ENCODE data around the gene ACIN1. TPM values are rescaled to one million over a fixed set of nuclear protein-coding genes. Genes with fewer than 3 reads are reported as not detected.

The ACIN1 gene, protein sequence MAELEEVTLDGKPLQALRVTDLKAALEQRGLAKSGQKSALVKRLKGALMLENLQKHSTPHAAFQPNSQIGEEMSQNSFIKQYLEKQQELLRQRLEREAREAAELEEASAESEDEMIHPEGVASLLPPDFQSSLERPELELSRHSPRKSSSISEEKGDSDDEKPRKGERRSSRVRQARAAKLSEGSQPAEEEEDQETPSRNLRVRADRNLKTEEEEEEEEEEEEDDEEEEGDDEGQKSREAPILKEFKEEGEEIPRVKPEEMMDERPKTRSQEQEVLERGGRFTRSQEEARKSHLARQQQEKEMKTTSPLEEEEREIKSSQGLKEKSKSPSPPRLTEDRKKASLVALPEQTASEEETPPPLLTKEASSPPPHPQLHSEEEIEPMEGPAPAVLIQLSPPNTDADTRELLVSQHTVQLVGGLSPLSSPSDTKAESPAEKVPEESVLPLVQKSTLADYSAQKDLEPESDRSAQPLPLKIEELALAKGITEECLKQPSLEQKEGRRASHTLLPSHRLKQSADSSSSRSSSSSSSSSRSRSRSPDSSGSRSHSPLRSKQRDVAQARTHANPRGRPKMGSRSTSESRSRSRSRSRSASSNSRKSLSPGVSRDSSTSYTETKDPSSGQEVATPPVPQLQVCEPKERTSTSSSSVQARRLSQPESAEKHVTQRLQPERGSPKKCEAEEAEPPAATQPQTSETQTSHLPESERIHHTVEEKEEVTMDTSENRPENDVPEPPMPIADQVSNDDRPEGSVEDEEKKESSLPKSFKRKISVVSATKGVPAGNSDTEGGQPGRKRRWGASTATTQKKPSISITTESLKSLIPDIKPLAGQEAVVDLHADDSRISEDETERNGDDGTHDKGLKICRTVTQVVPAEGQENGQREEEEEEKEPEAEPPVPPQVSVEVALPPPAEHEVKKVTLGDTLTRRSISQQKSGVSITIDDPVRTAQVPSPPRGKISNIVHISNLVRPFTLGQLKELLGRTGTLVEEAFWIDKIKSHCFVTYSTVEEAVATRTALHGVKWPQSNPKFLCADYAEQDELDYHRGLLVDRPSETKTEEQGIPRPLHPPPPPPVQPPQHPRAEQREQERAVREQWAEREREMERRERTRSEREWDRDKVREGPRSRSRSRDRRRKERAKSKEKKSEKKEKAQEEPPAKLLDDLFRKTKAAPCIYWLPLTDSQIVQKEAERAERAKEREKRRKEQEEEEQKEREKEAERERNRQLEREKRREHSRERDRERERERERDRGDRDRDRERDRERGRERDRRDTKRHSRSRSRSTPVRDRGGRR
- polyA plus RNA-seq (2014; cell fraction: cytosol; rRNA removed), result 79.3 and 83.7 TPM in 2 replicates
- polyA plus RNA-seq (2014; cell fraction: nucleus; rRNA removed), result 394 and 582 TPM in 2 replicates

DNA sequence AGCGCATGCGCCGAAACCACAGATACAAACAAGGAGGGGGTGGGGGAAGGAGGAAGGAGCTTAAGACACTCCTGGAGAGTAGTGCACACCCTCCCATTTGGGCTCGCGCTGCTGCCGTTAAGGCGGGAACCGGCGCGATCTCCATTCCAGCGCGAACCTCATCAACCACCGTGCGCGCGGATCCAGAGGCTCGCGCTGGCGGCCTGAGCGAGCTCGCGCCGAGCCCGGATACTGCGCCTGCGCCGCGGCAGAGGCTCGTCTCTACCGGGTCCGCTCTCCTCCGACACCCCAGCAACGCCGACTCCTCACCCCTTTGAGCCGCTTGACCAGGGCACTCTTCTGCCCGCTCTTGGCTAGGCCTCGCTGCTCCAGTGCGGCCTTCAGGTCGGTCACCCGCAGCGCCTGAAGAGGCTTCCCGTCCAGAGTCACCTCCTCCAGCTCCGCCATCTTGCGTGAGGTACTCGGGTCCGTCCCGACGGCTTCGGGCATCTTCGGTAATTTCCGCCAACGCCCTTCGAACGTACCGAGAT is at the start of gene ACIN1:
Gene ACIN1, minus strand, starts transcription at position 471 of the 530 bp plus-strand sequence. Its CDS starts 24 bp downstream, at position 447.
- DNase-seq (ENCODE audit: low spot score), result peak; percentile 91

DNA sequence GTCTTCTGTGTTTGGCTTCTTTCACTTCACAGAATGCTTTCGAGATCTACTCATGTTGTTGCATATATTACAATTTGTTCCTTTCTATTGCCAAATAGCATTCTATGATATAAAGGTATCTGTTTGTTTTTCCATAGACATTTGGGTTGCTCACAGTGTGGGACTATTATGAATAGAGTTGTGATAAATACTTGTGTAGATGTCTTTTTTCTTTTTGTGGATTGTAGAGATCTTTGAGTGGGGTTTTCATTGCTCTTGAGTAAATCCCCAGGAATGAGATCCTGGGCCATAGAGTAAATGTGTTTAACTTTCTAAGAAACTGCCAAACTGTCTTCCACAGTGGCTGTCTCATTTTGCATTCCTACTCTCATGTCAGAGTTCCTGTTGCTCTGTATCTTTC is 49.0 kb upstream of the ACIN1 start:
- DNase-seq (ENCODE audit: low spot score), result no peak

DNA sequence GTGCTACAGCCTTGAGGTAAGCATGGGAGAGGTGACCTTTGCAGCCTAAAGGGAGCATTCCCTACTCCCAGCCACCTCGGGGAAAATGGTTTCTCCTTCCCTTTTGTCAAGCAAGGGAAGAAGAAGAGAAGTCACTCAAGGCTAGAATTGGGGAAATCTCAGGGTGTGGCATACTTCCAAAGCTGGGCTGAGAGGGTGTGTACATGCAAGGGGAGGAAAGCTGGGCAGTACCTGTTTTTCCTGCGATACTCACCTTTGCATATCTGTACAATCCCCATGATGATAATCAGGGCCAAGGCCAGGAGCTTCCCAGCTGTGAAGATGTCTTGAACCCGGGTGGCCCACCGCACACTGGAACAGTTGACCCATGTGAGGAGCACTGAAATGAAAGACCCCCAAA is 47.9 kb upstream of the ACIN1 start:
- no peak for DNase-seq (ENCODE audit: low spot score)

DNA sequence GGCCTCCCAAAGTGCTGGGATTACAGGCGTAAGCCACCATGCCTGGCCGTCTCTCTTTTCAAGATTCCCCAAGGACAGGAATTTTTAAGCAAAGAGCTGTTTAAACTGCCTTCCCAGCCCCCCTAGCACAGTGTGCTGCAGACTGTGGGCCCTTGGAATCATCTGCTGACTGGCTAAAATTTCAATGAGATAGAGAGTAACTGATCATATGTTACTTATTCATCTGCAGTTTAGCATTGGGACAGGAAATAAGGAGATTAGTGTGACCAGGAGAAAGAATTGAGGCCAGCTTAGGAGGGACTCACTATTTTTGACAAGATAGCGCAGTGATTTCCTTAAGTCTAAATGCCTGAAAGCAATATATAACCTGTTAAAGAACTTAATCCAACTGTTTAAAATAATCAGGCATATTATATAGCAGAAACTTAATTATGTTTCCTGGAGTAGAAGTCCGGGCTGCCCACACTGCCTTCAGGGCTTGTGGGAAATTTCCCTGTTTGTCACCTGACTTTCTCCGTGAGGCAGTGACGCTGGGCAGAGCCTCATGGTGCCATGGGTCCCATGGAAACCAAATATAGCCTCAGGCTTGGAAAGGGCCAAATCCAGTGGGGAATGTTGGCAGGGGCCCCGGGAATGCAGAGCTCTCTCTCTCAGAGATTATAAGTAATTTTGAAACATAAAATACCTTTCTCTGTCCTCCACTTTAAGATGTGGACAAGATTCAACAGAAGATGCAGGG is 46.9 kb upstream of the ACIN1 start:
- no peak for DNase-seq (ENCODE audit: low spot score)

DNA sequence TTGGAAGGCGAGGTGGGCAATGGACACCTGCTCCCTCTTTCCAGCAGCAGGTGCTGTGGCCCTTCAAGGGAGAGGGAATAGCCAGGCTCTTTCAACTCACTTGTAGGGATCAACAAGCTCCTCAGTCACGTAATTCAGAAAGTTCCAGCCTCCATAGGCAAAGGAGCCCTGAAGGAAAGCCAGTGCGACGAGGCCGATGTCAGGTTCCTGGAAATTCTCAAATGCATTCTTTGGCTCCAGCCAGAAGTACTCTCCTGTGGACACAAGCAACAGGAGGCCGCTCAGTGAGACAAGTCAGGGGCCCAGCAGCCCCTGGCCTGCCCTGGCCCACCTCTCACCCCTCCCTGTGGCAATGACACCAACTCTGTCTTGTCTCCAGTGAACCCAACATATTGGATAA is 45.4 kb upstream of the ACIN1 start:
- DNase-seq (ENCODE audit: low spot score), result no peak

DNA sequence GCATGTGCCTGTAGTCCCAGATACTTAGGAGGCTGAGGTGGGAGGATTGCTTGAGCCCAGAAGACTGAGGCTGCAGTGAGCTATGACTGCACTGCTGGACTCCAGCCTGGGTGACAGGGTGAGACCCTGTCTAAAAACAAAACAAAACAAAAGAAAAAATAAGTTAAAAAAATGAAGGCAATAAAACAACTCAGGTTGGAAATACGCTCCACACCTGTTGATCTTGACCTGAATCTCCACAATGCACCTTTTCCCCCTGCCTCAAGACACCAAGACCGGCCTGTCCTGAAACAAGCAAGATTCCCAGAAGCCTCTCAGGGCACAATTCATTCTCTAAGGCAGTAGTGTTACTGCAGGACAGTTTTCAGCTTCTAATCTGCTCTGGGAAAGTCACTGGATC is 44.9 kb upstream of the ACIN1 start:
- no peak for DNase-seq (ENCODE audit: low spot score)

DNA sequence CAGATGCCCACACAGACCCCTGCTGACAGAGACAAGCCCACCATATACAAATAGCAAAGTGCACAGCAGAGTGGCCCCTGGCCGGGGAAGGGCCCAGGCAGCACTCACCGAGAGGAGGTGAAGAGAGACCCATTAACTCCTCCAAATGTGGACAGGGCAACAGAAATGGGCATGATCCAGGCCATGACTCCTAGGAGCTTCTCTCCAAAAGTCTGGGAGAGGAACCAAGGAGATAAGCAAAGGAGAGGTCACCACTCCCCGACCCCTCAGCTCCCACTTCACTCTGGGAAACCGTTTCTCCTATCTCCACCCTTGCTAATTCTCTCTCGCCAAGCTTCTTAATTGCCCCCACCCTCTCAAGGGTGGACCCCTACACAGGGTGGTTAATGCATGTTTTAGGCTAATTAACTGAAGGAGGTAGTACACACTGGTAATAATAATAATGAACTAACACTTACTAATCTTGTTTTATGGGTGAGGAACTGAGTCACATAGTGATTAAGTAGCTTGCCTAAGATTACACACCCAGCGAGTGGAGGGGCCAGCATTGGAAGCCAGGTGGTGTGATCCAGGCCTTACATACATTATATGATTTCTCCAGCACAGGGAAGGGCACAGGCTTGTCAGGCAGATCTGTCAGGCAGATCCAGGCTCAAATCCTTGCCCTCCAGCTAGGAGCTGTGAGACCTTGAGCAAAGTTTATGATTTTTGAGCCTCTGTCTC is 43.0 kb upstream of the ACIN1 start:
- no peak for DNase-seq (ENCODE audit: low spot score)

DNA sequence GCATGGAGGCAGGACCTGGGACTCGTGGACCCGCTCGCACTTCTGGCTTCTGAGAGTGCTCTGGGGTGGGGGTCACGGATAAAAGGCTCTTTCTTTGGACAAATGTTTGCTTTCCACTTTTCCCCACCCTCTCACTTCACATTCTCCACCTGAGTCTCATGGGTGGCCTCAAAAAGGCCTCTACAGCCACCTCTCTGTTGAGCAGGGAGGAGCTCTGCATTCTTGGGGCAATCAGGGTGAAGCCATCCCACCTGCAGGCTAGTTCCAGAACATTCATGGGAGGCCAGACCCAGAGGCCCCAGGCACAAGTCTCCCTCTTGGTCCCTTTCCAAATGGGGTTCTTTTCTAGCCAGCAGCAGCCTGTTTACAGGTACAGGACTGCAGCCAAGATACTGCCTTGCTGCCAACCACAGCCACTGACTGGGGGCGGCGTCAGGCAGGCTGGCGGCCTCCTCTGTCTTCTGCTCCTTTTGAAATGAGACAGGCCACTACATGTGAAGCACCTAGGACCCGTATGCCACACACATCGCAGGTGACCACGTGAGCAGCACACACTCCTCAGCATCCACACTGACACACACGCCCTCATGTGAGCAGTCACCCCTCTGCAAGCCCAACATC is 42.4 kb upstream of the ACIN1 start:
- no peak for DNase-seq (ENCODE audit: low spot score)

DNA sequence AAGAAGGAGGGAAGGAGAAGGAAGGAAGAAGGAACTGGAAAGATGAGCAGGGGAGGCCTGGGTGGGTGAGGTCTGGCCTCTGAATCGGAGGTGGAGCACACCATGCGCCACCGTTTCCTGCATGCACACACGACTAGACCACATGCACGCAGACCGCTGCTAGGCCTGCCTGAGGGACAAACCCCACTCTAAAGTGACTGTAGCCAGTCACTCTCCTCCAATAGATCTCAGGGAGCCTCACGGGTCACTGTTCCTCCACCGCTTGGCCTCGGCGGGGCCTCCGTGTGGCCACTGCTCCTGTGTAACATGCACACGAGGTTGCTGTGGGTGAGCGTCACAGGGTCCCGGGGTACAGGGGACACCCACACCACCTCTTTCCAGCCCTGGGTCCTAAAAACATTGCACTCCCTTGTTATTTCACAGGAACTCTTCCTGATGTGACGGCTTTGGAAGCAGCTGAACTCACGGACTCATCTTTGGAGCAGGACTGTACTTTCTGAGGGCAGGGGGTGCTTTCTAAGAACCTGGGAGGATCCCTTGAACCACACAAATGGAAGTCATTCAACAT is 41.7 kb upstream of the ACIN1 start:
- DNase-seq (ENCODE audit: low spot score), result no peak

DNA sequence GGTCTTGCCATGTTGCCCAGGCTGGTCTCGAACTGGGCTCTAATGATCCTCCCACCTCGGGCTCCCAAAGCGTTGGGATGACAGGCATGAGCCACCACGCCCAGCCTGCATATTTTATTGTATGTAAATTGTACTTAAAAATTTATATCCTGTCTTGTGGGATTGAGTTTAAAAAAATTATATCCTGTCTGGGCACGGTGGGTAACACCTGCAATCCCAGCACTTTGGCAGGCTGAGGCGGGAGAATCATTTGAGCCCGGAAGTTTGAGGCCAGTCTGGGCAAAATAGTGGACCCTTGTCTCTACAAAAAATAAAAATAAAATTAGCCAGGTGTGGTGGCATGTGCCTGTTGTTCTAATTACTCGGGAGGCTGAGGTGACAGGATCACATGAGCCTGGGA is 38.0 kb upstream of the ACIN1 start:
- no peak for DNase-seq (ENCODE audit: low spot score)

DNA sequence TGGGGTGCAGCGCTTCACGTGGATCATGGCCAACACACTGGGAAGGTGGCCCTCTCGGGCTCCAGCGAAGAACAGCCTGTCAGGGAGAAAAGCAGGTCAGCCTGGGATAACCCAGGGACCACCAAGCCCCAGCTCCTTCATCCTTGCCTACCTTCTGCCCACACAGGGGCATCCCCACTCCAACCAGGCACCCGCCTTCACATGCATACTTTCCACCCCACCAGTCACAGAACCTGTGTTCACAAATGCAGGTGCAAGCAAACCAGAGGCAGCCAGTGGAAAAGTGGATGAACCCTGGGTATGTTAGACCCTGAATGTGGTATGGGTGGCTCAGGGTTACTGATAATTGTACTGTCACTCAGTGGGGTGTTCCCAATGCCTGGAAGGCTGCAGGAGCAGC is 36.5 kb upstream of the ACIN1 start:
- no peak for DNase-seq (ENCODE audit: low spot score)

DNA sequence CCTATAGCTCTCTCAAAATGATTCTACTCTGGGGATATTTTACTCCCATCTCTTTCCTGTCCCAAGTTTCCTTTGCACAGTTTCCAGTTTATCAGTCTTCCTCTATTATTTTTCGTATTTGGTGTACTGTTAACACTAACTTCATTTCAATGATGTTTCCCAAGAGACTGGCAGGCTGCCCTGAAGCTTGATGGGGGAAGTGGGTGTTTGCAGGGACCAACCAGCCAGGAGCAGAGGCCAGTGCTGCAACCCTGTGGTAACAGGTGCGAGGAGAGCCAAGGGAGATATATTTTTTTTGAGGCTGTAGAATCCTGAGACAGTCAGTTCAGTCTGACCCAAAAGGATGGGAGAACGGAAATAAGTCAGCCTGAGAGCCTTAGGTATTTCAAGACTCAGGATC is 35.9 kb upstream of the ACIN1 start:
- DNase-seq (ENCODE audit: low spot score), result no peak

DNA sequence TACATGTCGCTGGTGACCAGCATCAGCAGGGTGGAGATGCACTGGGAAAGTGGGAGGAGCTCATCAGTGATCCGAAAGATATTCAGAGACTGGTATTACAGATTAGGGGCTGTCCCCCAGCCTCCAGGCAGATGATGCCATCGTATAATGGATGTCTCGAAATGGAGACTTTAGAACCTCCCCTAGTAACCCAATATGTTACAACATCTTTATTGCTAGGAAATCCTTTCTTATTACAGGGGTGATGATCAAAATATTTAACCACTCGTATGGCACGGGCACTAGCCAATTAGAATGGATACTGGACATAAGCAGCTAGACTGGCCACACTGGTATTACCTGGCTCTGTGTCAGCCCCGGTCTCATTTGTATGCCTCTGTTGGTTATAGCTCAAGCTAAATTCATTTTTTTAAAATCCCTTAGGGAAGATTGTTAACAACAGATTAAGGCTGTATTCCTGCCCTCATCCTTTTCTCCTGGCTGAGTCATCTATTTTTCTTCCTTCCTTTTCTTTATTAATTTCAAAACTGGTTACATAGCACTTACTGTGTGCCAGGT is 34.9 kb upstream of the ACIN1 start:
- DNase-seq (ENCODE audit: low spot score), result no peak

DNA sequence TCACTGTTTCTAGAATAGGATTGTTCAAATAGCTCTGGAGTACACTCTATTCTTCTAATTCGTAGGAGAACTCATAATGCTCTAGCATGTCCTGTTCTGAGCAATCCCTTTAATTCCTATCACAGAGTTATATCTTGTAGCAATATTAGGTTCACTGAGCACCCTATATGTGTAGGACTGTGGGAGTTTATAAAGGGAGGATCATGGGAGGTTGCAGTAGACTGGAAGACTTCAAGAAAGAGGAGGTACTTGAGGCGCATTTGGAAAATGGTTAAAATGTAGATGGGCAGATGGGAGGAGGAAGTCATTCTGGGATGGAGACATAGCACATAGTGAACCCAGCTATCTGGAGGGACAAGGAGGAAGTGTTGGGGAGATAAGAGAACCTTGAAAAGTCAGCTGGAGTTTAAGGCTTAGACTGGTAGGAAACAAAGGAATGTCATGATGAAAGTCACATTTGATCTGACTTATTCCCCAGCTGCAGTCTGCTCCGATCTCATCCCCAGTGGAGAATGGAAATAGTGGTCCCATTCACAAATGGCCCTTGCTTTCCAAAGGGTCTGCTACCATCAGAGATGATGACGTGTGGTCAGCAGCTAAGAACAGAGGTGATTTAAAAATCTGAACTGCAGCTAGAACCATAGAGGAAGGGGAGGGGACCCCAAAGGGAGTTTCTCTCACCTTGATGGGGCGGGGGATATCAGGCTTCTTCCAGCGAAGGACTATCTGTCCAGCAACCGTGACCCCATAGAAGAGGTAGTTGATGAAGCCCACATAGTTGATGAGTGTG is 34.2 kb upstream of the ACIN1 start:
- no peak for DNase-seq (ENCODE audit: low spot score)

DNA sequence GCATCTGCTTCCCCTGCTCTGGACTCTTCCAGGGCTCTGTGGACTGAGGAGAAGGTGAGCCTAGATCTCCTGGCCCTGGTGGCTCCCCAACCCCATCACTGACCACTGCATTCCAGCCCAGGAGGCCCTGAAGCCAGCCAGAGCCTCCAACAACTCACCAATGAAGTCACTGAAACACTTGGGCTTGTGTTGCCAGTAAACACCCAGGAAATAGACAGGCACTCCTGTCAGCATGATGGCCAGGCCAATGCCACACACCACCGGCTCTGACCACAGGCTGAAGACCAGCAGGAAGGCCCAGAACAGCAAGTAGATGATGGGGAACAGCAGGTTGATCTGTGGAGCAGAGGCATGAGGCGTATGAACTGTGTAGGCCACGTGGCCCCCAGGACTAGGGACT is 32.9 kb upstream of the ACIN1 start:
- no peak for DNase-seq (ENCODE audit: low spot score)

DNA sequence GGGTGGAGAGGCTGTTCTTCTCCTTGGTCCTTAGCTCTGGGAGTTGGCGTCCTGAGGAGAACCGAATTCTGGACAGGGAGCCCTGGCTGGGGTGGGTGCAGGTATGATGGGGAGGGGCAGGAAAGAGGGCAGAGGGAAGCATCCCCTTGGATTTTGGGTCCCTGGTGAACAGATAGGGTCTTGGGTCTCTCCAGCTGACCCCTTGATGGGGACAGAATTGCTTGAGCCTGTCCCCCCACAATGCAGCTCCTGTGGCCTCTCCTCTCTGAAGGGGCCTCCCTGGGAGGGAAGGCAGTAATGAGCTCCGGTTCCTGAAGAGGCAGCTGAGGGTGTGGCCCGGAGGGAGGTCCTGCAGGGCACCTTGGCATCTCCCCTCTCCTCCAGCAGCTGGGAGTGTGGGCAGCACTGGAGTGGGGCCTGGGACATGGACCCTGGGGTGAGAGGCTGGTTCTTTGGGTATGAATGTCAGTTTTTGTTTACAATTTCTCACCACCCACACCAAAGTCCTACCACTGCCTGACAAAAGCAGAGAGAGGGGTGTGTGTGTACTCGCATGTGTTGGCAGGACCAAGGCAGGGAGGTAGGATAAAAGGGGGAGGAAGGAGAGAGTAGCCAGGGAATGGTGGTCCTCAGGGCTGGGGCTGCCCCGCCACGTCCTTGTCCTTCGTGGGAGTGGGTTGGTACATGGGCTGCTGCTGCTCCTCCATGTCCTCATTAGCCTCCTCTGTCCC is 31.8 kb upstream of the ACIN1 start:
- DNase-seq (ENCODE audit: low spot score), result no peak

DNA sequence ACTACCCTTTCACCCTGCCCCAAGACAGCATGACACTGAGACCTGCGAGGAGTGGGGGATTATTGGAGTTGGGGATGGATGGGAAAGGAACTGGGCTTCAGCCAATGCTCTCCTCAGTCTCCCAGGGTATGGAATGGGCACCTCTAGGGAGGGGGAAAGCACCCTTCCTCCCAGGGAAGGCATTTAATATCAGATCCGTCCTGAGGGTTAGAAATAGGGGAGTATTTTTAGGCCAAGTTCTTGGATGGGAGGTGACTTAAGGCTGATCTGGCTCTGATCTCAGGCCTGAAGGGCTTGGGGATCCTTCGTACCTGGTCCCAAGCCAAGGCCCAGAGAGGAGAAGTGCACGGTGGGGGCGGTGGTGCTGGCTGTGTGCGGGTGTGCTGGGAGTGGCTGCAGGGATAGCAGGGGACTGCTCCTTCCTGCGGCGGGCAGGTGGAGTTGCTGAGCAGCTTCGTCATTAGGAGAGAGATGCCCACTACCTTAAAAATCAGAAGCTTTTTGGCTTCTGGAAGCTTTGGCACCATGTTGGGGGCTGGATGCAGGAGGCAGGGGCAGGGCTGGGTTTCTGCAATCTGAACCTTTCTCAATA is 31.1 kb upstream of the ACIN1 start:
- no peak for DNase-seq (ENCODE audit: low spot score)
